HUDEP-2 (cell line): ENCODE results near the gene PAX5.

Experiments
- DNase-seq, 76 experiments: peaks; one replicate each; lab custom pipeline; 2025; ENCODE audit not compliant: unreplicated experiment in 76 of 76; lab: John Stamatoyannopoulos, UW

PAX5 gene

DNA sequence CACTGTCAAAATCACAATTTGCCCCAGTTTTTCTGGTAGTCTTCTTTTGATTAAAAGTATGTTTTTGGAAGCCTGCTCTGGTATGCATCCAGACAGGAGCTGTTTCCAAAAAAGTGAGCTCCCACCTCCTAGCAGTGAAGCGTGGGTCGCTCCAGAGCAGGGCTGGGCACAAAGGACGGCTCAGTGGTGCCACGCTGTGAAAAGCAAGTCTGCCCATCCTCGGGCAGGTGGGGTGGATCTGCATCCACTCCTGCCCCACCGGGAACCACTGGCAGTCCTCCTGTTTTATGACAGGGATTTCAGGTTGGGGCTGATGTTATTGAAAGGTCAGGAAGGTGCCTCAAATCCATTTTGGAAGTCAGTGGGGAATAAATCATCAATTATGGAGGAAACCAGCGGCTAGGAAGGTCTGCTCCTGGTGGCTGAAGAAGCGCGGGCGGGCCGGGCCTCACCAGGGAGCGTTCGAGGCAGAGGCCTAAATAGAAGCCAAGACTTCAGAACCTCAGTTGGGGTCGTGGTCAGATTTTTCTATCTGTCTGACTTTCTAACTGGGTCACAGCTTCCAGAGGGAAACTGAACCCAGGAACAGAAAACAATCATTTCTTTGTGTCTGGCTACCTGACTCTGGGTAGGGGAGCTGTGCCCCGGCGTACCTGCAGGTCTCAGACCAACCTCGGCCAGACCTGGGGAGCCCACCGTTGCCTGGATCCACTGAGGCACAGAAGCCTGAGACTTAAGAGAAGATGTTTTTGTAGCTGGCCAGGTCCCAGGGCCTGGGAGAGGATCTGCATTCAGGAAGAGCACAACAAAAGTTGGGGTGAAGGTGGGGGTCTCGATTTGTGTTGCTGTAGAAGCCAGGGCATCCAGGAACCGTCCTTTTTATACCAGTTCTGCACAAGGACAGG, 168.1 kb downstream of the PAX5 start:
- DNase-seq: no peak

DNA sequence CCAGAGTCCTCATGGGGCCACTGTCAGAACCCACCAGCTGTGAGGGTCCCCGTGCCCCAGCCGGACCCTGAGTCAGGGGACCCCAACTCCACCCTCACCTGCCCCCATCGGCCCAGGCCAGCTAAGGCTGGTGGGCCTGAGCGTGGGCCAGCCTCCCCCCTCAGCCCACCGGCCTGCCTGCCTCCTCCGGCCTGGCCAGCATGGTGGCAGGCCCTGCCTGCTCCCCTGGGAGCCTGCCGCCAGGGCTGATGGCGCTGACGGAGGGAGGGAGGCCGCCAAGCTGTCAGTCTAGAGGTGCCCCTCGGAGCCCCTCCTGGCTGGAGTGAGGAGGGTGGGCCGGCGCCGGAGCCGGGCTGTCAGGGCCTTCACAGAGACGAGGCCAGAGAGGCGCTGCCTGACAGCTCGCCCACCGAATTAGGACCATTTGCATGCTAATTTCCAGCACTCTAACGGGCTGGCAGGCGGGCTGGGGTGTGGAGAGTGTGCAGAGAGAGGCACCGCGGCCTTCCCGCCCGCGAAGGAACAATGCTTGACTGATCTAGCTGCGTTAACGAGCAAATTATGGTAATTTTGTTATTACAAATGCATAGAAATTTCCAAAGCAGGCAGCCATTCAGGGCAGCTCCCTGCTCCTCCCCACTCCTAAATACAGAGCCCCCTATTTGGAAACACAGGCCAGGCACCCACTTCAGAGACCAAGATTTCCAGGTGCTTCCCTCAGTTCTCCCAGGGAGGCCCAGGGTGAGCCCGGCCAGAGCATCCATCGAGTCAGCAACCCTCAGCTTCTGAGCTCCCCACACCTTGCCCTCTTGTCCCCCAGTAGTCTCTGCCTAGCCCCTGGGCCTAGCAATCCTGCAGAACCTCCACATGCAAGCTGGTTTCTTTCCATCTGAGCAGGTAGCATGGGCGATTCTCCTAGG, 169.3 kb downstream of the PAX5 start:
- no peak for DNase-seq

GRCh38 chr9:36862206-36863145, 171.6 kb downstream of the PAX5 start:
- peak in 14 of 76 experiments; percentile 3 to 43 (median 14) for DNase-seq

GRCh38 chr9:36861528-36862205, 172.4 kb downstream of the PAX5 start:
- no peak for DNase-seq

DNA sequence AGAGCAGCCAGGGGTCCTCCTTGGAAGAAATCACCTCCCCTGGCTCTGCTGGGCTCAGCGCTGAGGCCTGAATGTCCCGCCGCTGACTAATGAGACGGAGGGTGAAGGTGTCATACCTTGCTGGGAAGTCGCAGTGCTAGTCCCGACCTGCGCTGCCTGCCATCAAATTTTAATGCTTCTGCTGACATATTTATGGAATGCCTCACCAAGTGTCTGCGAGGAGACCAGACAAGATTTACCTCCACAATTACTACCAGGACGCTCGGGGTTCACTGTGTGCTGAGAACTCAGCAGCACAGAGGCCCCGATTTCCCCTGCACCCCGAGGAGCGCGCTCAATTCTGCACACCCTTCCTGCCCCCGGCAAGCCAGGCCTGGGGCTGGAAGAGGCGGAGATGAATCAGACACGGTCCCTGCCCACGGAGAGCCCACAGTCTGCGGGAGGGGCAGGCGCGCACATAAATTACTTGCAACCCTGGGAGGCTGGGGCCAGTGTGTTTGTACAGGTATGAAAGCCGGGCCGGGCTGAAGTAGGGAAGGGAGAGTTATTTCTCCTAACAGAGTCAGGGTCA, 175.2 kb downstream of the PAX5 start:
- DNase-seq: no peak

GRCh38 chr9:36855448-36856315, 178.4 kb downstream of the PAX5 start:
- peak in 16 of 76 experiments; percentile 4 to 43 (median 22) for DNase-seq

DNA sequence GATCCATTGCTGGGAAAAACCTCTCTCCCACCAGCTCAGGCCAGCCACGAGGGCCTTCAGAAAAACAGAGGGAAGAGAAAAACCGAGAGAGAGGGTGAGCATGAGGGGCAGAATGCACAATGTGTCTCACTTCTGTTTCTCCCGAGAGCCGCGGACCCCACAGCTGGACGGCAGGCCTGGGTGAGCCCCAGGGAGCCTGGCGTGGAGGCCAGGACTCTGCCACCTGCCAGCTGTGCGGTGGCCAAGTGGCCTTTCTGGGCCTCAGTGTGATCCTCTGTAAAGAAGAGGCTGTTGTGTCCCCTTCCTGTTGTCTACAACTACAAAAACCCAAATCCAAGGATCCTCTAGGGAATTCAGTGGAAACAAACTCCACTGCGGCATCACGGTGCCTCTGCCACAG, 179.3 kb downstream of the PAX5 start:
- DNase-seq: no peak

GRCh38 chr9:36854034-36854433, 180.0 kb downstream of the PAX5 start:
- no peak for DNase-seq

DNA sequence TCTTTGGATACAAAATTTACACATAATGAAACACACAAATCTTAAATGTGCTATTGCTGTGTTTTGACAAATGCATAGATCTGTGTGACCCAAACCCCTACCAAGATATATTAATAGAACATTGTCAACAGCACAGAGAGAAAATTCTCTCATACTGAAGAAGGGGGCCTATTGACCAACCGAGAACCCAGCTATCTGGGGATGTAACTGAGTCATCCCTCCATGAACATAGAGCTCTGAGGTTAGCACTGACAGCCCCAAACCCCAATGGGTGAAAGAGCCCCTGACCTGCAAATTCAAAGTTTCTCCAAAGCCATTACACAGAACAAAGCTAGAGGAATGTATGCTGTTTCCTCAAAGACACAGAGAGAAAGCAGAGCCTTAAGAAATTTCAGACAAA, 180.8 kb downstream of the PAX5 start:
- no peak for DNase-seq

DNA sequence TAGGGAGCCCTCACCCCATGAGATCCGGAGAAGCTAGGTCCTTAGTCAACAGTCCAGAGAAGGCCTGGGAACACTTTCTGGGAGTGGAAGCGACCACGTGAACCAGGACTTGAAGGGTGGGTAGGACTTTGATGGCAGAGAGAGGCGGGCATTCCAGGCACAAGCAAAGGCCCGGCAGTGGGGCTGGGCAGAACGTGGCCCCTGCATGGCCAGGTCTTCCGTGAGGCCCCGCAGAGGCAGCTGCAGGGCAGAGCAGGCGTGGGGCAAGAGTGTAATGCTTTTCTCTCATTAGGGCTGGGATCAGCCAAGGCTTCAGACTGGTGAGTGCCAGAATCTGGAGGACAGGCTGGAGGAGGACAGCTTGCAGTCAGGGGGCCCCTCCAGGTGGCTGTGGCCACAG, 184.1 kb downstream of the PAX5 start:
- no peak for DNase-seq

DNA sequence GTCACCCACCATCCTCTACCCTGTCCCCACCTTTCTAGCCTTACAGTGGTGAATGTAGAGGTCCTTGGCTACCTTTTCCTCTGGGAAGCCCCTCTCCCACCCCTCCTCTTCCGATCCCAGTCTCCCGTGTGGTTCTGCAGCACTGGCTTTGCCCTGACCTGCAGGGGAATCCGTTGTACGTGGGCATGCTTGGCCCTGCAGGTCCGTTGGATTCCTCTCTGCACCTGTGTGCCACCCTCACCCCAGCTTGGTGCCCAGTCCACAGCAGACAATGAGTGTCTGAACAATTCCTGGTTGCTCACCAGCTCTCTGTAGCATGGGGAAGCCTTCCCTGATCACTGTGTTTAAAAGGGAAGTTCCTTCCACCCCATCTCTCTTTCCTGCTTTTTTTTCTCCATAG, 185.1 kb downstream of the PAX5 start:
- no peak for DNase-seq

DNA sequence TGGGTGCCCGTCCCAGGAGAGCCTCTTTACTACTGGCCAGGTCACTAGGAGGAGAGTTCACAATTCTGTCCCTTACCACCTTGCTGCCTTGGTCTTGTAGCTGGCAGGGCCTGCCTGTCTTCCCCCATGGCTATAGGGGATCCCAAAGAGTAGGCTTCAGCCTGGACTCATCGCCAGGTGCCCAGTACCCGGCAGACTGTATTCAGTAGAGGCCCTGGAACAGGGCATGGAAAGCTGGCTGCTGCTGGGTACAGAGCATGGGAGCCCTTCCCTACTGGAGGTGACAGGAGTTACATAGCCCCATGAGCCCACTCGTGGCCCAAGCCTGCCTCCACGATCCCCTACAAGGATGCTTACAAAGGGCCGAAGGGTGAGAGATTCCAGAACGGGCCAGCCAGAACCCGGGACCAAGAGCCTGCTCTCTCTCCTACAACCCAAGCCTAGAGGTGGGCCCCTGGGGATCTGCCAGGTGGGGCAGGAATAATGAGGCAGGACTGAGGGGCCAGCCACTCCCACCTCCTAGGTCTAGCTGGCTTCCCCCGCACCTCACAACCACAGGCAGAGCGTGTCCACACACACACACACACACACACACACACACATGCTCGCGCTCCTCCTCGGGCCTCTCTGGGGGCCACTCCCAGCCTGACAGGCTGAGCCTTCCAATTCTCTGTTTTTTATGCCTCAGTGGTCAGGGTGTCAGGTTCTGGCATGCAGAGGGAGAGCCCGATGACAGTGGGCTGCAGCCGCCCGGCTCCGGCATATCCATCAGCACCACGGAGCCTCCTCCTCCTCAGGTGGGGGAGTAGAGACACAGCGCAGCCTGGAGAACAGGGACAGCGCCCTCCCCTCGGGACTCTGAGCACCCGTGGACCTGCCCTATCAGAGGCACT, 186.0 kb downstream of the PAX5 start:
- no peak for DNase-seq

DNA sequence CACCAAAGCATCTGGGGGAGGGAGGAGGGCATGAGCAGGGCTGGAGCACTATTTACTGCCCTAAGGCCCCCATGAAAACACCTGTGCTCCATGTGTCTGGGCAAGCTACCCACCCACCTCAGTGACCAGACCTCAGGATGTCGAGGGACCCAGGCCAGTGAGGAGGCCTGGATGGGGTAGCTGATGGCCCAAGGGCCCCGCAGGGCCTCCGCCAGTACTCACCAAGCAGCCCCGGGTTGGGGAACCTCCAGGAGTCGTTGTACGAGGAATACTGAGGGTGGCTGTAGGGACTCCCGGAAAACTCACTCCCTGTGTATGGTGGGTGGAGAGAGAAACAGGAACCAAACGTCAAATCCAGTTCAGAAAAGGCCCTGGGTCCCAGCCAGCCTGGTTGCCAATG, 187.4 kb downstream of the PAX5 start:
- no peak for DNase-seq

GRCh38 chr9:36845844-36846243, 188.2 kb downstream of the PAX5 start:
- DNase-seq: no peak

DNA sequence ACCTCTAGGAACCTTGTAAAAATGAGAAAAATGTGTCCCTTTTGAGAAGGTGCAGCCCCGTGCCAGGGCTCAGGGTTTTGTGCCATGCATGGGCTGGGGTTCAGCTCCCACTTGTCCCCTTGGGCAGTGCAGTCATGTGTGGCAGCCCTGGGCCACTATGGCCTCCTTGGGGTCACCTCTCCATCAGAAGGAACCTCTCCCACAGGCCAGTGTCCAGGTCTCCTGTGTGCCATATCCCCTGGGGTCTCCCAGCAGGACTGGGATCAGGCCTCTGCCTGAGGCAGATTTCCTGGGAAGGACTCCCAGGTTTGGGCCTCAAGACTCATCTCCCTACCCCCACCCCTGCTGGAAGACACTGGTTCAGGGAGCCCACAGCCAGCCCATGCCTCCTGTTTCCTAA, 189.1 kb downstream of the PAX5 start:
- no peak for DNase-seq

DNA sequence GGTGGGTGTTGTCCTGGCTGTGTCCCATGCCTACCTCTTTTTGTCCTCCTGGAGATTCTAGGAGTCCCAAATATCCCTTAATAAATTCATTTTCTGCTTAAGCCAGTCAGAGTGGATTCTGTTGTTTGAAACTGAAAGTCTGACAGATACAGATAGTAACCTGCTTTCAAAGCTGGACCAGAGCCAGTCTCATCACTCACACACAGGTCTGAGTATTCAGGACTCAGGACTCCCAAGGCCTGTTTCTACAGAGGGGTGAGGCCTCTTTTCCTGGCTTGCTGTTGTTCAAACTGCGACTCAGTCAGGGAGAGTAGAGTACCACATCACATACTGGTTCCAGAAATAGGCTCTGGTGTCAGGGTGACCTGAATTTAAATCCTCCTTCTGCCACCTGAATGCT, 190.1 kb downstream of the PAX5 start:
- DNase-seq: no peak
